ENCODE measurements around the gene ATXN1. TPM values are rescaled to one million over a fixed set of nuclear protein-coding genes. Genes with fewer than 3 reads are reported as not detected.

ATXN1 gene
- total and polyA plus RNA-seq, 2 experiments from 2014 or later = 14.2 to 20.1 TPM

- Histone ChIP-seq H3K9ac (no peak overlapping the region), H3K27ac (no peak overlapping the region), H4K20me1 (ENCODE audit: insufficient read depth) (no peaks in the 10 kb centered on the region), H3K4me3 (no peak overlapping the region), H3K4me2 (ENCODE audit: unreplicated experiment) (no peak overlapping the region), H3K79me2 (ENCODE audit: insufficient read depth) (no peaks in the 10 kb centered on the region), H3K9me2 (ENCODE audit: insufficient read depth) (no peaks in the 10 kb centered on the region), H3F3A (ENCODE audit: insufficient read depth) (no peaks in the 10 kb centered on the region), H3K36me3 (ENCODE audit: low read depth) (no peaks in the 10 kb centered on the region), H3K9me3 (ENCODE audit: low read depth) (no peaks in the 10 kb centered on the region), H3K4me1 (ENCODE audit: insufficient read depth) (no peaks in the 10 kb centered on the region), H3K27me3 (replicated peaks; ENCODE audit: insufficient read depth) (no peaks in the 10 kb centered on the region), H2AFZ (no peak overlapping the region)
- no peak for DNase-seq
- in situ Hi-C loops (cut with MboI) = no loop called here
- 78 to 84% methylated on average over 10 of the region's 10 CpGs for whole genome bisulfite sequencing, 2 experiments (ENCODE audit: low coverage in 1 of 2, low lambda C conversion rate in 2 of 2, missing lambda C conversion rate in 2 of 2)
- TF ChIP-seq EZH2 (IDR thresholded peaks at IDR 0.05; ENCODE audit: insufficient read depth, poor library complexity, severe bottlenecking) (no peak), EZH2phosphoT487 (IDR thresholded peaks at IDR 0.05; ENCODE audit: insufficient read depth, low read depth) (no peak)
These were observed 507.7 kb downstream of the ATXN1 start for GRCh38 chr6:16253399-16254144.

GRCh38 chr6:16252686-16253299 is 508.5 kb downstream of the ATXN1 start:
- no peaks in the 10 kb centered on the region for H3K27me3 ChIP-seq (replicated peaks; ENCODE audit: insufficient read depth)

GRCh38 chr6:16251706-16252105 is 509.6 kb downstream of the ATXN1 start:
- 75 to 80% methylated on average over 2 of the region's 2 CpGs for WGBS, 2 experiments (ENCODE audit: low coverage in 1 of 2, low lambda C conversion rate in 2 of 2, missing lambda C conversion rate in 2 of 2)
- TF ChIP-seq EZH2phosphoT487 (IDR thresholded peaks at IDR 0.05; ENCODE audit: insufficient read depth, low read depth) (no peak), EZH2 (IDR thresholded peaks at IDR 0.05; ENCODE audit: insufficient read depth, poor library complexity, severe bottlenecking) (no peak)
- Histone ChIP-seq H3K27ac (no peak overlapping the region), H3K4me3 (no peak overlapping the region), H3K36me3 (ENCODE audit: low read depth) (no peaks in the 10 kb centered on the region), H3K4me2 (ENCODE audit: unreplicated experiment) (no peak overlapping the region), H3K79me2 (ENCODE audit: insufficient read depth) (no peaks in the 10 kb centered on the region), H3F3A (ENCODE audit: insufficient read depth) (no peaks in the 10 kb centered on the region), H3K9me3 (ENCODE audit: low read depth) (no peaks in the 10 kb centered on the region), H4K20me1 (ENCODE audit: insufficient read depth) (no peaks in the 10 kb centered on the region), H3K4me1 (ENCODE audit: insufficient read depth) (no peaks in the 10 kb centered on the region), H2AFZ (no peak overlapping the region), H3K27me3 (replicated peaks; ENCODE audit: insufficient read depth) (no peaks in the 10 kb centered on the region), H3K9me2 (ENCODE audit: insufficient read depth) (no peaks in the 10 kb centered on the region), H3K9ac (no peak overlapping the region)
- no peak for DNase-seq
- in situ Hi-C loops (cut with MboI) = no loop called here

More at GRCh38 chr6:16252686-16253299, 508.5 kb downstream of the ATXN1 start:
- Histone ChIP-seq H3K79me2 (ENCODE audit: insufficient read depth) (no peaks in the 10 kb centered on the region), H3K27ac (no peak overlapping the region), H3K4me2 (ENCODE audit: unreplicated experiment) (no peak overlapping the region), H3K9me3 (ENCODE audit: low read depth) (no peaks in the 10 kb centered on the region), H3K9me2 (ENCODE audit: insufficient read depth) (no peaks in the 10 kb centered on the region), H3K36me3 (ENCODE audit: low read depth) (no peaks in the 10 kb centered on the region), H3K9ac (no peak overlapping the region), H2AFZ (no peak overlapping the region), H3F3A (ENCODE audit: insufficient read depth) (no peaks in the 10 kb centered on the region), H4K20me1 (ENCODE audit: insufficient read depth) (no peaks in the 10 kb centered on the region), H3K4me3 (no peak overlapping the region), H3K4me1 (ENCODE audit: insufficient read depth) (no peaks in the 10 kb centered on the region)
- in situ Hi-C loops (cut with MboI) = no loop called here
- no peak for DNase-seq
- TF ChIP-seq EZH2 (IDR thresholded peaks at IDR 0.05; ENCODE audit: insufficient read depth, poor library complexity, severe bottlenecking) = no peak
- TF ChIP-seq EZH2phosphoT487 (IDR thresholded peaks at IDR 0.05; ENCODE audit: insufficient read depth, low read depth) = no peak
- 46 to 47% methylated on average over 2 of the region's 2 CpGs for WGBS, 2 experiments (ENCODE audit: low coverage in 1 of 2, low lambda C conversion rate in 2 of 2, missing lambda C conversion rate in 2 of 2)

GRCh38 chr6:16249971-16250370 is 511.3 kb downstream of the ATXN1 start:
- no peaks in the 10 kb centered on the region for H4K20me1 ChIP-seq (ENCODE audit: insufficient read depth)
- no peak overlapping the region for H3K27ac ChIP-seq
- WGBS, 2 experiments (ENCODE audit: low coverage in 1 of 2, low lambda C conversion rate in 2 of 2, missing lambda C conversion rate in 2 of 2) = 96 to 100% methylated on average over 1 of the region's 1 CpG
- no peaks in the 10 kb centered on the region for H3K27me3 ChIP-seq (replicated peaks; ENCODE audit: insufficient read depth)
- no peaks in the 10 kb centered on the region for H3K4me1 ChIP-seq (ENCODE audit: insufficient read depth)
- no peaks in the 10 kb centered on the region for H3K36me3 ChIP-seq (ENCODE audit: low read depth)
- H3K9ac ChIP-seq = no peak overlapping the region
- no peak overlapping the region for H3K4me2 ChIP-seq (ENCODE audit: unreplicated experiment)
- no peaks in the 10 kb centered on the region for H3K9me3 ChIP-seq (ENCODE audit: low read depth)
- TF ChIP-seq EZH2 (IDR thresholded peaks at IDR 0.05; ENCODE audit: insufficient read depth, poor library complexity, severe bottlenecking) = no peak
- TF ChIP-seq EZH2phosphoT487 (IDR thresholded peaks at IDR 0.05; ENCODE audit: insufficient read depth, low read depth) = no peak
- H3F3A ChIP-seq (ENCODE audit: insufficient read depth) = no peaks in the 10 kb centered on the region
- no peak overlapping the region for H3K4me3 ChIP-seq
- DNase-seq = no peak
- in situ Hi-C loops (cut with MboI) = no loop called here
- no peaks in the 10 kb centered on the region for H3K9me2 ChIP-seq (ENCODE audit: insufficient read depth)
- H3K79me2 ChIP-seq (ENCODE audit: insufficient read depth) = no peaks in the 10 kb centered on the region
- H2AFZ ChIP-seq = no peak overlapping the region

Data from GM23248 (cell line).